ENCODE results near the gene ASMTL.

The ASMTL gene

DNA sequence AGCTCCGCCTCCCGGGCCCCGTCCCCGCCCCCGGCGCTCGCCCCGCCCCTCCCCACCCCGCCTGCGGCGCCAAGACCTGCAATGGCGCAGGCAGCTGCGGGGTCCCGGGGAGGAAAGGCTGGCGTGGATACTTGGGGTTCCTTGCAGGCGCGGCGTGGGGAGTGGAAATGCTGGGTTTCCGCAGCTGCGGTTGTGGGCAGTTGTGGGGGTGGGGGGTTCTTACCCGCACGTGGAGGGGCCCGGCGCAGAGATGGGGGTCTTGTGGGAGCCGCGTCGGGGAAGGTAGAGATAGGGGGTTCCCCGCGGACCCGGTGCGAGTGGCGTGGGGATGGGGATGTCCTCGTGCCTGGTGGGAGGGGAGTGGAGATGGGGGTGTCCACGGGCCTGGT, 680 bp upstream of the ASMTL start:
- Histone ChIP-seq H3K4me3 (replicated peaks; ENCODE audit: insufficient read depth, low read length) (peak overlapping the region; percentile 56), H3K27ac (replicated peaks) (peak overlapping the region; percentile 72), H3K27me3 (ENCODE audit: insufficient read depth, poor library complexity, severe bottlenecking) (no peaks in the 10 kb centered on the region)
- DNase-seq (ENCODE audit: low read depth in 1 of 2, low spot score in 1 of 2): no peak
- TF ChIP-seq GABPA (IDR thresholded peaks at IDR 0.05; ENCODE audit: low read depth) (no peak), SPI1 (IDR thresholded peaks at IDR 0.05; ENCODE audit: borderline replicate concordance, low read depth) (no peak), POLR2AphosphoS5 (IDR thresholded peaks at IDR 0.05; ENCODE audit: low read depth) (no peak)
- TF ChIP-seq, protein P1, sequence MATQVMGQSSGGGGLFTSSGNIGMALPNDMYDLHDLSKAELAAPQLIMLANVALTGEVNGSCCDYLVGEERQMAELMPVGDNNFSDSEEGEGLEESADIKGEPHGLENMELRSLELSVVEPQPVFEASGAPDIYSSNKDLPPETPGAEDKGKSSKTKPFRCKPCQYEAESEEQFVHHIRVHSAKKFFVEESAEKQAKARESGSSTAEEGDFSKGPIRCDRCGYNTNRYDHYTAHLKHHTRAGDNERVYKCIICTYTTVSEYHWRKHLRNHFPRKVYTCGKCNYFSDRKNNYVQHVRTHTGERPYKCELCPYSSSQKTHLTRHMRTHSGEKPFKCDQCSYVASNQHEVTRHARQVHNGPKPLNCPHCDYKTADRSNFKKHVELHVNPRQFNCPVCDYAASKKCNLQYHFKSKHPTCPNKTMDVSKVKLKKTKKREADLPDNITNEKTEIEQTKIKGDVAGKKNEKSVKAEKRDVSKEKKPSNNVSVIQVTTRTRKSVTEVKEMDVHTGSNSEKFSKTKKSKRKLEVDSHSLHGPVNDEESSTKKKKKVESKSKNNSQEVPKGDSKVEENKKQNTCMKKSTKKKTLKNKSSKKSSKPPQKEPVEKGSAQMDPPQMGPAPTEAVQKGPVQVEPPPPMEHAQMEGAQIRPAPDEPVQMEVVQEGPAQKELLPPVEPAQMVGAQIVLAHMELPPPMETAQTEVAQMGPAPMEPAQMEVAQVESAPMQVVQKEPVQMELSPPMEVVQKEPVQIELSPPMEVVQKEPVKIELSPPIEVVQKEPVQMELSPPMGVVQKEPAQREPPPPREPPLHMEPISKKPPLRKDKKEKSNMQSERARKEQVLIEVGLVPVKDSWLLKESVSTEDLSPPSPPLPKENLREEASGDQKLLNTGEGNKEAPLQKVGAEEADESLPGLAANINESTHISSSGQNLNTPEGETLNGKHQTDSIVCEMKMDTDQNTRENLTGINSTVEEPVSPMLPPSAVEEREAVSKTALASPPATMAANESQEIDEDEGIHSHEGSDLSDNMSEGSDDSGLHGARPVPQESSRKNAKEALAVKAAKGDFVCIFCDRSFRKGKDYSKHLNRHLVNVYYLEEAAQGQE (IDR thresholded peaks at IDR 0.05; ENCODE audit: insufficient replicate concordance, low read depth): no peak
- TF ChIP-seq, protein P2, sequence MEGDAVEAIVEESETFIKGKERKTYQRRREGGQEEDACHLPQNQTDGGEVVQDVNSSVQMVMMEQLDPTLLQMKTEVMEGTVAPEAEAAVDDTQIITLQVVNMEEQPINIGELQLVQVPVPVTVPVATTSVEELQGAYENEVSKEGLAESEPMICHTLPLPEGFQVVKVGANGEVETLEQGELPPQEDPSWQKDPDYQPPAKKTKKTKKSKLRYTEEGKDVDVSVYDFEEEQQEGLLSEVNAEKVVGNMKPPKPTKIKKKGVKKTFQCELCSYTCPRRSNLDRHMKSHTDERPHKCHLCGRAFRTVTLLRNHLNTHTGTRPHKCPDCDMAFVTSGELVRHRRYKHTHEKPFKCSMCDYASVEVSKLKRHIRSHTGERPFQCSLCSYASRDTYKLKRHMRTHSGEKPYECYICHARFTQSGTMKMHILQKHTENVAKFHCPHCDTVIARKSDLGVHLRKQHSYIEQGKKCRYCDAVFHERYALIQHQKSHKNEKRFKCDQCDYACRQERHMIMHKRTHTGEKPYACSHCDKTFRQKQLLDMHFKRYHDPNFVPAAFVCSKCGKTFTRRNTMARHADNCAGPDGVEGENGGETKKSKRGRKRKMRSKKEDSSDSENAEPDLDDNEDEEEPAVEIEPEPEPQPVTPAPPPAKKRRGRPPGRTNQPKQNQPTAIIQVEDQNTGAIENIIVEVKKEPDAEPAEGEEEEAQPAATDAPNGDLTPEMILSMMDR (IDR thresholded peaks at IDR 0.05; ENCODE audit: insufficient read depth, low read length): no peak

DNA sequence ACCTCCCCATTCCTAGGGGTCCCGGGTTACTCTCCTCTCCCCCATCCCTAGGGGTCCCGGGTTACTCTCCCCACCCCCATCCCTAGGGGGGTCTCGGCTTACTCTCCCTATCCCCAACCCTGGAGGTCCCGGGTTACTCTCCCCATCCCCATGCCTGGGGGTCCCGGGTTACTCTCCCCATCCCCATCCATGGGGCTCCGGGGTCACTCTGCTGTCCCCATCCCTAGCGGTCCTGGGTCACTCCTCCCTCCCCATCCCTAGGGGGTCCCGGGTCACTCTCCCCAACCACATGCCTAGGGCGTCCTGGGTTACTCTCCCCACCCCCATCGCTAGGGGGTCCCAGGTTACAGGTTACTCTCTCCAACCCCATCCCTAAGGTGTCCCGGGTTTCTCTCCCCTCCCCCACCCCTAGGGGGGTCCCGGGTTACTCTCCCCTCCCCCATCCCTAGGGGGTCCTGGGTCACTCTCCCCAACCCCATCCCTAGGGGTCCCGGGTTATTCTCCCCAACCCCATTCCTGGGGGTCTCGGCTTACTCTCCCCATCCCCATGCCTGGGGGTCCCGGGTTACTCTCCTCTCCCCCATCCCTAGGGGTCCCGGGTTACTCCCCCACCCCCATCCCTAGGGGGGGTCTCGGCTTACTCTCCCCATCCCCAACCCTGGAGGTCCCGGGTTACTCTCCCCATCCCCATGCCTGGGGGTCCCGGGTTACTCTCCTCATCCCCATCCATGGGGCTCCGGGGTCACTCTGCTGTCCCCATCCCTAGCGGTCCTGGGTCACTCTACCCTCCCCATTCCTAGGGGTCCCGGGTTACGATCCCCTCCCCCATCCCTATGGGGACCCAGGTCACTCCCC, 821 bp downstream of the ASMTL start:
- TF ChIP-seq SPI1 (IDR thresholded peaks at IDR 0.05; ENCODE audit: borderline replicate concordance, low read depth) (no peak), GABPA (IDR thresholded peaks at IDR 0.05; ENCODE audit: low read depth) (no peak), POLR2AphosphoS5 (IDR thresholded peaks at IDR 0.05; ENCODE audit: low read depth) (no peak)
- TF ChIP-seq, protein P1 (IDR thresholded peaks at IDR 0.05; ENCODE audit: insufficient replicate concordance, low read depth): no peak
- TF ChIP-seq, protein P2 (IDR thresholded peaks at IDR 0.05; ENCODE audit: insufficient read depth, low read length): no peak
- Histone ChIP-seq H3K27me3 (ENCODE audit: insufficient read depth, poor library complexity, severe bottlenecking) (no peaks in the 10 kb centered on the region), H3K4me3 (replicated peaks; ENCODE audit: insufficient read depth, low read length) (peak overlapping the region; percentile 77), H3K27ac (replicated peaks) (peak overlapping the region; percentile 88)
- no peak for DNase-seq (ENCODE audit: low read depth in 1 of 2, low spot score in 1 of 2)

DNA sequence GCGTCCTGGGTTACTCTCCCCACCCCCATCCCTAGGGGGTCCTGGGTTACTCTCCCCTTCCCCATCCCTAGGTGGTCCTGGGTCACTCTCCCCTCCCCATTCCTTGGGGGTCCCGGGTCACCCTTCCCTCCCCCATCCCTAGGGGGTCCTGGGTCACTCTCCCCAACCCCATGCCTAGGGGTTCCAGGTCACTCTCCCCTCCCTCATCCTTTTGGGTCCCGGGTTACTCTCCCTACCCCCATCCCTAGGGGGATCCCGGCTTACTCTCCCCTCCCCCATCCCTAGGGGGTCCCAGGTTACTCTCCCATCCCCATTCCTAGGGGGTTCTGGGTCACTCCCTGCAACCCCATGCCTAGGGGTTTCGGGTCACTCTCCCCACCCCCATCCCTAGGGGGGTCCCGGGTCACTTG, 1.5 kb downstream of the ASMTL start:
- H3K27ac ChIP-seq (replicated peaks): no peak overlapping the region
- H3K27me3 ChIP-seq (ENCODE audit: insufficient read depth, poor library complexity, severe bottlenecking): no peaks in the 10 kb centered on the region
- TF ChIP-seq, protein P1 (IDR thresholded peaks at IDR 0.05; ENCODE audit: insufficient replicate concordance, low read depth): no peak
- TF ChIP-seq, protein P2 (IDR thresholded peaks at IDR 0.05; ENCODE audit: insufficient read depth, low read length): no peak
- no peak for TF ChIP-seq GABPA (IDR thresholded peaks at IDR 0.05; ENCODE audit: low read depth)
- TF ChIP-seq POLR2AphosphoS5 (IDR thresholded peaks at IDR 0.05; ENCODE audit: low read depth): no peak
- TF ChIP-seq SPI1 (IDR thresholded peaks at IDR 0.05; ENCODE audit: borderline replicate concordance, low read depth): no peak
- H3K4me3 ChIP-seq (replicated peaks; ENCODE audit: insufficient read depth, low read length): no peak overlapping the region
- DNase-seq (ENCODE audit: low read depth in 1 of 2, low spot score in 1 of 2): no peak

All from HL-60 (cell line).